SH-SY5Y (cell line): ENCODE data around the gene ERP27.

Source experiments
- GATA2 ChIP-seq: IDR thresholded peaks from 2 replicates; pipeline ENCODE4 v1.6.1; 2011; ENCODE audit warnings: mild to moderate bottlenecking, low read depth, low read length
- GATA3 ChIP-seq: IDR thresholded peaks from 2 replicates; pipeline ENCODE4 v1.6.1; 2011; ENCODE audit warnings: low read depth, mild to moderate bottlenecking, low read length, moderate library complexity

DNA sequence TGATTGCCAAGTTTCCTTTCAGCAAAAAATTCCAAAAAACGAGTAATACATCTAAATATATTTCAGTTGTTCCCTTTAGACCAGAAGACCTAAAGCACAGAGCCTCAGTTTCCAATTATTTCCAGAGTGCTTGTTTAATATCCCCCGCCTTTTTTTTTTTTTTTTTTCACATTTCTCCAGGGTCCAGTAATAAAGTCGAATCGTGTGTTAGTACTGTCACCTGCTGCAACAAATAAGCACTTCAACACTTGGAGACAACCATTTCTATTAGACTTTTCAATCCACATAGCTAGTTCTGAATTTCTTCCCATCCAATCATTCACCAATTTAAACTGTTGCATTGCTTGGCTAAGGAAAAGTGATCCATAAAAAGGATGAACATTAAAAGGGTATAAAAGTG, 48.1 kb upstream of the ERP27 start:
- TF ChIP-seq GATA2 (no peak), GATA3 (no peak)
